ENCODE measurements around the gene RAD51B. TPM values are rescaled to one million over a fixed set of nuclear protein-coding genes. Genes with fewer than 3 reads are reported as not detected.

The RAD51B gene
- total RNA-seq, 4 donors from 2014 or later: 5.0 to 31.8 (median 20.6) TPM

DNA sequence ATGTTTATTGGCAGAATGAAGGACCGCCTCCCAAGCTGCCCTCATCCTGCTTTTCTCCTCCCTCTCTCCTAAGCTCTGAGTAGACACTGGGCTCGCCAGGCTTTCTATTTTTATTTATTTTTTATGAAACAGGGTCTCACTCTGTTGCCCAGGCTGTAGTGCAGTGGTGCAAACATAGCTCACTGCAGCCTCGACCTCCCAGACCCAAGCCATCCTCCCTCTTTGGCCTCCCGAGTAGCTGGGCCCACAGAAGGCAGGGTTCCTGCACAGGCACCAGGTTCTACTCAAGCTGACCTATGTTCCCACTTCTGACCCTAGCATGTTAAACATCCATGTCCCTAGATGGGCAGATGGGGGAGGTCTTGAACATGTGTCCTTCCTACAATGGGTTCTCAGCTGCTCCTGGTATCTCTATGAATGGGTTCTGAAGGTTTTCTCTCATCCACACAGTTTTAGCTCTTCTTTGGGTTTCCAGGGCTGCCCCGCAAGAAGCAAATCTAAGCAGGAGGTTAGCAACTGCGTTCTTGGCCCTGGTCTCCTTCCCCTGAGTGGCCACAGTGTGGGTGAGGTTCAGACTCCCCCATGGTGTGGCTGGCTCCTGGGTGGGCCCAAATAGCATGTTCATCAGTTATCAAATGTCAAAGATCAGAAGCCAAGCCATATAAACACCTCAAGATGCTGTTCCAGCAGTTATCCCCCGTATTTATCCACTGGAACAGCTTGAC, 805.9 kb downstream of the RAD51B start:
- in situ Hi-C loops (cut with MboI; ENCODE audit: low pct_ligation_motif_present in 1 of 4, low pct_unique_long_range_greater_than_20kb in 1 of 4, low sequenced_read_pairs in 3 of 4): no loop called here
- no peak for DNase-seq
- no peak overlapping the region for H3K27ac ChIP-seq

GRCh38 chr14:68626386-68626785, 806.8 kb downstream of the RAD51B start:
- Histone ChIP-seq H3K9me3 (no peaks in the 10 kb centered on the region), H3K27ac (peak overlapping the region in 1 of 4 donors; percentile 6), H3K4me1 (peaks cover 0 to 26% (median 10%) of the 10 kb centered on the region in 4 donors), H3K36me3 (no peaks in the 10 kb centered on the region), H3K4me3 (no peak overlapping the region), H3K27me3 (no peaks in the 10 kb centered on the region)
- in situ Hi-C loops (cut with MboI; ENCODE audit: low pct_ligation_motif_present in 1 of 4, low pct_unique_long_range_greater_than_20kb in 1 of 4, low sequenced_read_pairs in 3 of 4) (no loop called here), intact Hi-C loops (cut with DNase I; ENCODE audit: low total_unique reads) (no loop called here)
- TF ChIP-seq EP300 (IDR thresholded peaks at IDR 0.05; ENCODE audit: low read depth) (no peak), POLR2A (IDR thresholded peaks at IDR 0.05) (no peak), POLR2AphosphoS5 (IDR thresholded peaks at IDR 0.05) (no peak), CTCF (IDR thresholded peaks at IDR 0.05) (no peak)
- 86% methylated on average over 1 of the region's 1 CpG; no CpG with 5 or more reads in 1 of the 2 donors for WGBS, 2 donors (ENCODE audit: low coverage in 1 of 2)
- DNase-seq: no peak

More for the DNA sequence above, 805.9 kb downstream of the RAD51B start:
- Histone ChIP-seq H3K36me3 (no peaks in the 10 kb centered on the region), H3K4me3 (no peak overlapping the region), H3K4me1 (peaks cover 0 to 30% (median 10%) of the 10 kb centered on the region in 4 donors), H3K9me3 (no peaks in the 10 kb centered on the region), H3K27me3 (no peaks in the 10 kb centered on the region)
- WGBS, 2 donors (ENCODE audit: low coverage in 1 of 2): 60 to 88% methylated on average over 1 to 7 of the region's 7 CpGs
- intact Hi-C loops (cut with DNase I; ENCODE audit: low total_unique reads): no loop called here
- TF ChIP-seq CTCF (IDR thresholded peaks at IDR 0.05) (no peak), POLR2A (IDR thresholded peaks at IDR 0.05) (no peak), POLR2AphosphoS5 (IDR thresholded peaks at IDR 0.05) (no peak), EP300 (IDR thresholded peaks at IDR 0.05; ENCODE audit: low read depth) (no peak)

GRCh38 chr14:68627050-68627867, 807.7 kb downstream of the RAD51B start:
- no peak for DNase-seq
- intact Hi-C loops (cut with DNase I; ENCODE audit: low total_unique reads): no loop called here

More at GRCh38 chr14:68627050-68627867, 807.7 kb downstream of the RAD51B start:
- no peaks in the 10 kb centered on the region for H3K36me3 ChIP-seq
- H3K27me3 ChIP-seq: no peaks in the 10 kb centered on the region
- TF ChIP-seq EP300 (IDR thresholded peaks at IDR 0.05; ENCODE audit: low read depth) (no peak), CTCF (IDR thresholded peaks at IDR 0.05) (no peak), POLR2A (IDR thresholded peaks at IDR 0.05) (no peak), POLR2AphosphoS5 (IDR thresholded peaks at IDR 0.05) (no peak)
- H3K4me3 ChIP-seq: no peak overlapping the region
- 71 to 73% methylated on average over 5 to 6 of the region's 6 CpGs for WGBS, 2 donors (ENCODE audit: low coverage in 1 of 2)
- H3K27ac ChIP-seq: peak overlapping the region in 1 of 4 donors; percentile 84
- no peaks in the 10 kb centered on the region for H3K9me3 ChIP-seq
- in situ Hi-C loops (cut with MboI; ENCODE audit: low pct_ligation_motif_present in 1 of 4, low pct_unique_long_range_greater_than_20kb in 1 of 4, low sequenced_read_pairs in 3 of 4): no loop called here
- H3K4me1 ChIP-seq: peaks cover 0 to 30% (median 10%) of the 10 kb centered on the region in 4 donors
